Measurements from ENCODE around the gene ALDH2.

The ALDH2 gene

GRCh38 chr12:111758120-111758561 is 8.6 kb upstream of the ALDH2 start:
- no peaks in the 10 kb centered on the region for H3K36me3 ChIP-seq (ENCODE audit: low read length)
- peaks cover 6% of the 10 kb centered on the region; the same call in 1 of the 2 replicates for H3F3A ChIP-seq (ENCODE audit: insufficient read depth)
- no peaks in the 10 kb centered on the region for H3K9me2 ChIP-seq (replicated peaks; ENCODE audit: insufficient read depth, low read length)
- H2AFZ ChIP-seq (ENCODE audit: low read depth, low read length, severe bottlenecking) = no peak overlapping the region
- no peaks in the 10 kb centered on the region for H3K9me3 ChIP-seq (ENCODE audit: insufficient read depth, low read length)
- no peak overlapping the region for H3K4me3 ChIP-seq (ENCODE audit: insufficient read depth, low read length, poor library complexity, severe bottlenecking)
- no peaks in the 10 kb centered on the region for H4K20me1 ChIP-seq (ENCODE audit: low read depth, low read length)
- peak overlapping the region; percentile 23 for H3K4me2 ChIP-seq (ENCODE audit: low read depth, low read length, poor library complexity, severe bottlenecking)
- peak overlapping the region; percentile 63 for H3K27ac ChIP-seq (ENCODE audit: low read depth, low read length)
- peak overlapping the region; percentile 32 for H3K9ac ChIP-seq (ENCODE audit: low read length)
- H3K79me2 ChIP-seq (ENCODE audit: insufficient read depth, low read length) = no peaks in the 10 kb centered on the region
- H3K27me3 ChIP-seq (ENCODE audit: low read length) = no peaks in the 10 kb centered on the region
- TF ChIP-seq CTCF (IDR thresholded peaks at IDR 0.05; ENCODE audit: insufficient read depth, low read length, poor library complexity, severe bottlenecking) = no peak
- no peak for TF ChIP-seq EZH2phosphoT487 (conservative IDR thresholded peaks at IDR 0.05; ENCODE audit: low read length)

GRCh38 chr12:111759271-111759670 is 7.5 kb upstream of the ALDH2 start:
- H2AFZ ChIP-seq (ENCODE audit: low read depth, low read length, severe bottlenecking) = no peak overlapping the region
- no peaks in the 10 kb centered on the region for H3K36me3 ChIP-seq (ENCODE audit: low read length)
- H3K9me2 ChIP-seq (replicated peaks; ENCODE audit: insufficient read depth, low read length) = no peaks in the 10 kb centered on the region
- H3F3A ChIP-seq (ENCODE audit: insufficient read depth) = peaks cover 8% of the 10 kb centered on the region
- H3K79me2 ChIP-seq (ENCODE audit: insufficient read depth, low read length) = no peaks in the 10 kb centered on the region
- H3K4me2 ChIP-seq (ENCODE audit: low read depth, low read length, poor library complexity, severe bottlenecking) = no peak overlapping the region
- TF ChIP-seq EZH2phosphoT487 (conservative IDR thresholded peaks at IDR 0.05; ENCODE audit: low read length) (no peak), CTCF (IDR thresholded peaks at IDR 0.05; ENCODE audit: insufficient read depth, low read length, poor library complexity, severe bottlenecking) (no peak)
- H3K9me3 ChIP-seq (ENCODE audit: insufficient read depth, low read length) = no peaks in the 10 kb centered on the region
- H4K20me1 ChIP-seq (ENCODE audit: low read depth, low read length) = no peaks in the 10 kb centered on the region
- no peak overlapping the region for H3K4me3 ChIP-seq (ENCODE audit: insufficient read depth, low read length, poor library complexity, severe bottlenecking)
- no peaks in the 10 kb centered on the region for H3K27me3 ChIP-seq (ENCODE audit: low read length)
- H3K27ac ChIP-seq (ENCODE audit: low read depth, low read length) = no peak overlapping the region
- no peak overlapping the region for H3K9ac ChIP-seq (ENCODE audit: low read length)

GRCh38 chr12:111759991-111760390 is 6.7 kb upstream of the ALDH2 start:
- Histone ChIP-seq H3K9ac (ENCODE audit: low read length) (no peak overlapping the region), H3K27ac (ENCODE audit: low read depth, low read length) (no peak overlapping the region), H2AFZ (ENCODE audit: low read depth, low read length, severe bottlenecking) (no peak overlapping the region), H3K4me3 (ENCODE audit: insufficient read depth, low read length, poor library complexity, severe bottlenecking) (no peak overlapping the region), H3K27me3 (ENCODE audit: low read length) (no peaks in the 10 kb centered on the region), H3K36me3 (ENCODE audit: low read length) (no peaks in the 10 kb centered on the region), H3K9me2 (replicated peaks; ENCODE audit: insufficient read depth, low read length) (no peaks in the 10 kb centered on the region), H4K20me1 (ENCODE audit: low read depth, low read length) (no peaks in the 10 kb centered on the region), H3K79me2 (ENCODE audit: insufficient read depth, low read length) (no peaks in the 10 kb centered on the region), H3F3A (ENCODE audit: insufficient read depth) (peaks cover 15% of the 10 kb centered on the region), H3K4me2 (ENCODE audit: low read depth, low read length, poor library complexity, severe bottlenecking) (no peak overlapping the region), H3K9me3 (ENCODE audit: insufficient read depth, low read length) (no peaks in the 10 kb centered on the region)
- no peak for TF ChIP-seq EZH2phosphoT487 (conservative IDR thresholded peaks at IDR 0.05; ENCODE audit: low read length)
- no peak for TF ChIP-seq CTCF (IDR thresholded peaks at IDR 0.05; ENCODE audit: insufficient read depth, low read length, poor library complexity, severe bottlenecking)

Data from SU-DHL-6 (cell line).